SIG-M5 (cell line): Measurements from ENCODE around the gene ZNF212.
"Not testable (repeated sequence)": the region's sequence is repeated elsewhere in the genome, so short reads cannot be mapped to it uniquely, and the experiment has no call there.

Experiments
- DNase-seq: peaks from one replicate; lab custom pipeline; 2025; lab: John Stamatoyannopoulos, UW

The ZNF212 gene

DNA sequence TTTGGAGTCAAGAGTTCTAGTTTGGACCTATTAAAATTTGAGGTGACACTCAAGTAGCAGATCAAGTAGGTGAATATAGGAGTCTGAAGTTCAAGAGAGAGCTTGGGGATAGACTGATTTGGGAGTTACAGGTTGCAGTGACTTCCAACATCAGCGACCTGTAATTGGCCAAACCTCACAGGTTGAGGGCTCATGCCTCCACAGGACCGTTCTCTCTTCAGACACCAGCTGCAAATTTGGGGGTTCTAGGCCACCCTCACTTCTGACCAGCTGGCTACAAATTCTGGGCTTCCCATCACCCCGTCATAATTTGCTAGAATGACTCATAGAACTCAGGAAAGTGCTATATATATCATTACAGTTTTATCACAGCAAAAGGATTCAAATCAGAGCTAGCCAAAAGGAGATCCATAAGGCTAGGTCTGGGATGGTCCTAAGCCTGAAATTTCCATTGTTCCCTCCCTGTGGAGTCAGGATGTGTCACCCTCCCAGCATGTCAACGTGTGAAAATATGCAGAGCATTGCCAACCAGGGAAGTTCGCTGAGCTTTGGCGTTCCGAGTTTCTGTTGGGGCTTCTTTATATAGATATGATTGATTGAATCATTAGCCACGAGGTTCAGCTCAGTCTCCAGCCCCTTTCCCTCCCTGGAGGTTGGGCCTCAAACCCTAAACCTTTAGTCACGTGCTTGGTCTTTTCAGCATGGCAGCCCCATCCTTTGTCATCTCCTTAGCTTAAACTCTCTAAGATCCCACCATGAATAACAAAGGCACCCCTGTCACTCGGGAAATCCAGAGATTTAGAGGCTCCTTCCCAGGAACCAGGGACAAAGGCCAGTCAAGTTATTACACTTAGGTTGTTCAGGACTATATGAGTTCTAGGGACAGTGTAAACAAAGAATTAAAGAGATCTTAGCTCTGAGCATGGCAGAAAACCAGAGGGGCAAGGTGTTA lies 20.7 kb upstream of the ZNF212 start:
- no peak for DNase-seq

DNA sequence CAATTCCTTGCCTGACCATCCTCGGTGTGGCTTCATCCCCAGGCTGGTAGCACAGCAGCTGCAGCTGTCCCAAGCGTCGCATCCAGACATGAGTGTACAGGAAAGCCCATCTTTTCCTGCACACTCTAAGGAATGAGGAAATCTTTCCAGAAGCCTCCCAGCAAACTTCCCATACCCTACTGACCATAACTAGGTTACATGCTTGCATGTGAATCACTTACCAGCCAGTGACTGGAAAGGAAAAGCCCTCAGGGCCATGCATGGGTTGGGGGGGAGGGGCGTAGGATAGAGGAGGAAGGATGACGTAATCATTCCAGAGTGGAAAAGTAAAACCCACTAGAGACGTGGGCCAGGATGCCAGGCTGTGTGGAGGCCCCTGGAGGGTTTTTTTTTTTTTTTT lies 18.9 kb upstream of the ZNF212 start:
- no peak for DNase-seq

DNA sequence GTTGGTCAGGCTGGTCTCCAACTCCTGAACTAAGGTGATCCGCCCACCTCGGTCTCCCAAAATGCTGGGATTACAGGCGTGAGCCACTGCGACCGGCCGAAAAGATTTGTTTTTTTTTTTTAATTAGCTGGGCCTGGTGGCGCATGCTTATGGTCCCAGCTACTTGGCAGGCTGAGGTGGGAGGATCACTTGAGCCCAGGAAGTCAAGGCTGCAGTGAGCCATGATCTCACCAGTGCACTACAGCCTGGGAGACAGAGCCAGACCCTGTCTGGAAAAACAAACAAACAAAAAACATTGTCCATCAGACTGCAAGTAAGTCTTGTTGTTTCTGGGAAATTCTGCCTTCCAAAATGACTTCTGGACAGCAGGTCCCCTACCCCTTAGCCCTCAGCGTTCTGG lies 16.3 kb upstream of the ZNF212 start:
- no peak for DNase-seq

DNA sequence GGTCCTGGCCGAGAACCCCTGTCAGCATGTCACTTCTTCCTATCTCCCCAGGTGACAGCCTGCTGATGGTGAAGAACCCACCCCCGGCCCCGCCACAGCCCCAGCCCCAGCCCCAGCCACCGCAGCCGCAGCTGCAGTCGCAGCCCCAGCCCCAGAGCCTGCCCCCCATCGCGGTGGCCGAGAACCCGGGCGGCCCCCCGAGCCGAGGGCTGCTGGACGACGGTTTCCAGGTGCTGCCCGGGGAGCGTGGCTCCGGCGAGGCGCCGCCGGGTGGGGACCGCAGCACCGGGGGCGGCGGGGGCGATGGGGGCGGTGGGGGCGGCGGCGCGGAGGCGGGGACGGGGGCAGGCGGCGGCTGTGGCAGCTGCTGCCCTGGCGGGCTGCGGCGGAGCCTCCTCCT lies 15.7 kb upstream of the ZNF212 start:
- no peak for DNase-seq

DNA sequence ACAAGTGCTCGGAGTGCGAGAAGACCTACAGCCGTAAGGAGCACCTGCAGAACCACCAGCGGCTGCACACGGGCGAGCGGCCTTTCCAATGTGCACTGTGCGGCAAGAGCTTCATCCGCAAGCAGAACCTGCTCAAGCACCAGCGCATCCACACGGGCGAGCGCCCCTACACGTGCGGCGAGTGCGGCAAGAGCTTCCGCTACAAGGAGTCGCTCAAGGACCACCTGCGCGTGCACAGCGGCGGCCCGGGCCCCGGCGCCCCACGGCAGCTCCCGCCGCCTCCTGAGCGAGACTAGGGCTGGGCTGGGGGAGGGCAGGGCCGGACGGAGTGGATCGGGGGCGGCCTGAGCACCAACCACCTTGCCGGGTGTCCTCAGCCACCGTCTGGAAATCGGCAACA lies 15.1 kb upstream of the ZNF212 start:
- no peak for DNase-seq

DNA sequence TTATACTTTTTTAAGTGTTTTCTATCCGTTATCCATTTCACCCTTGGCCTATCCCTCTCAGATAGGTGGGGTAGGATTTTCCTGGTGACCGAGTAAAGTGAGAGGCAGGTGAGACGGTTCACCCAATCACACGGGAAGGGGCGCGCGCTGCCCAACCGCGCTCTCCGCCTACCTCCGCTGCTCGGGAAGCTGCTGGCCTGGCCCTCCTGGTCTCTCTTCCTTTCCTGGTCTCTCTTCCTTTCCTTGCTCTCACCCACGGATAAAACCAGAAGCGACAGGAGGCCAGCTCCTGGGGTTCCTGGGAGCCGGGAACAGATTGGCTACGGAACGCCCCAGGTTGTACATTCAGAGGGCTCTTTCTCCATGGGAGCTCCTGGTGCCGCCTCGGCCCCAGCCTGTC lies 14.3 kb upstream of the ZNF212 start:
- no peak for DNase-seq

DNA sequence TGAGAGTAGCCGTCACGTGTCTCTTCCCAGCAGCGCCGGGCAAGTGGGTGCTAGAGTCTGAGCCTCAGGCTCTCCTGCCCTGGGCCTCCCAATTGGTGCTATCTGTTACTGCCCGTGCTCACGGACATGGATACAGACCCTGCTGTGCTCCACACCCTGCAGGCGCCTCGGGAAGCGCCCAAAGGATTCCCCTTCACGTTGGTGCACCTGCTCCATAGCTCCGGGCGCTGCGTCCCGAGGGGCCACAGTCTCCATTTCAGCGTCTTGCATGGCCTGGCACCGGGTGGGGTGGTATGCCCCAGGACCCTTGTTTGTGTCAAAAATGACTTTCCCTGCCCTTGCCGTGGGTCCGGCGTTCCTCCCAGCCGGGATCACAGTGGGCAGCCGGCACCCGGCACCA lies 13.8 kb upstream of the ZNF212 start:
- no peak for DNase-seq

DNA sequence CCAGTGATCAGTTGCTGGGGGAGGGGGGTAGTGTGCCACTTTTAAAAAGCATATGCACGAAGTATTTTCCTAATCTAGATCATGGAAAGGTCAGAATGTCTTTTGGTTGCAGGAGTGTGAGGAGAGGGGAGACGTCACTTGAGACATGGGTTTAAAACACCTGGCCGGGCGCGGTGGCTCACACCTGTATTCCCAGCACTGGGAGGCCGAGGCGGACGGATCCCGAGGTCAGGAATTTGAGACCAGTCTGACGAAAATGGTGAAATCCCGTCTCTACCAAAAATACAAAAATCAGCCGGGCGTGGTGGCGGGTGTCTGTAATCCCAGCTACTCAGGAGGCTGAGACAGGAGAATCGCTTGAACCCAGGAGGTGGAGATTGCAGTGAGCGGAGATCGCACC lies 13.1 kb upstream of the ZNF212 start:
- DNase-seq, result not testable (repeated sequence)

DNA sequence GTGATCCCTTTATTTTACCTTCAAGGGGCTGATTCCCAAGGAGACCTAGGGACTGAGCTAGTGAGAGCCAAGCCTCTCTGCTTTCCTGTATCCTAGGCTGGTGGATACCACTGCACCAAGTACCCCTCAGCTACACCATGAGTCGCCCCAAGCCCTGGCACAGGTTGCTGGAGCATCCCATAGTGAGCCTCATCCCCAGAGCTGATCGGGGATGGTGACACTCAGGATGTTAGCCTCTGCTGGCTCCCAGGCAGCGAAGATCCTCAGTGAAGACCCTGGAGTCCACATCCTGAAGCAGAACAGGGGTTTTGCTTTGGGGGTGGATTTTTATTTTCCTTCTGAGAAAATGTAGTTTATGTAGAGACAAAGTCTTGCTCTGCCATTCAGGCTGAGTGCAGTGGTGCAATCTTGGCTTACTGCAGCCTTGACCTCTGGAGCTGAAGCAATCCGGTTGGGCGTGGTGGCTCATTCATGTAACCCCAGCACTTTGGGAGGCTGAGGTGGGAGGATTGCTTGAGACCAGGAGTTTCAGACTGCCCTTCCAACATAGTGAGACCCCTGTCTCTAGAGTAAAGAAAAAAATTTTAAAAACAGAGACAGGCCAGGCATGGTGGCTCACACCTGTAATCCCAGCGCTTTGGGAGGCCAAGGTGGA lies 12.5 kb upstream of the ZNF212 start:
- DNase-seq, result no peak

DNA sequence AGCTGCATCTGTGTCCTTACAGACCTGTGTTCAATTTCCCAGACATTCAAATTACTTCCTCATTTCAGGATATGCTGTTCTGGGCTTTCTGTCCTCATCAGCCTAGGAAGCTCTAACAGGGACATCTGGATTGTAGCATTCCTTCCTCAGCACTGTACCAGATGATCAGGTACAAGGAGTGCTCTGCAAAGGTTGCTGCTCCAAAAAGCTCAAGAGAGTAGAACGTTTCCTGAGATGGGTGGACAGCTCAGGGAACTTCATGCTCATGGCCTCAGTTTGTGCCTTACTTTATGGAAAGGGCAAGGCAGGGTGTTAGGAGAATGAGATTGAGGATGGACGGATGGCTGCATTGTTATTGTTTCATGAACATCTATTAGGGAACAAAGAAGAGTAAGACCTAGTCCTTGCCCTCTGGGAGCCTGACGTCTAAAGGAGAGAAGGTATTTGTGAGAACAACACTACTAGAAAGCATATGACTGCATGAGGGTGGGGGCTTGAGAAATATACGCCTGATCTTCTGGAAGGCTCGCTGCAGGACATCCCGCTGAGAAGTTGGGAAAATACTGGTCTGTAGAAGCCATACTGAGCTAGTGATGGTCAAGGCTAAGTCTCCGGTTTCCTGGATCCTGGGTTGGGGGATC lies 10.5 kb upstream of the ZNF212 start:
- DNase-seq, result no peak

DNA sequence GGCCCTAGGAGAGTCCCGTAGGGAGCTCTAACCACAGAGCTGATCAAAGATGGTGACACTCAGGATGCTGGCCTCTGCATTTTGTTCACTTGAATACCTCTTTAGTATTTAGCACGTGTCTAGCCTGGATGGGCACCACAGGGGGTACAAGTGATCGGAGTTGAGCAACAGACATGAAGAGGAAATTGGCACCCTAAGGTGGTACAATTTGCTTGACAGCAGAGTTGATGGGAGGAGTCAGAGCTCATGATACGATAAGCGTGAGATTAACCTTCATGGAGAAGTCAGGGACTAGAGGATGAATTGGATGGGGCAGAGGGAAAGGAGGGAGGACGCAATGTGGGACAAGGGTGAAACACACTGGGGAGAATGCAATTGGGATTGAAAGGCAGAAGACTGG lies 9.9 kb upstream of the ZNF212 start:
- DNase-seq, result no peak

DNA sequence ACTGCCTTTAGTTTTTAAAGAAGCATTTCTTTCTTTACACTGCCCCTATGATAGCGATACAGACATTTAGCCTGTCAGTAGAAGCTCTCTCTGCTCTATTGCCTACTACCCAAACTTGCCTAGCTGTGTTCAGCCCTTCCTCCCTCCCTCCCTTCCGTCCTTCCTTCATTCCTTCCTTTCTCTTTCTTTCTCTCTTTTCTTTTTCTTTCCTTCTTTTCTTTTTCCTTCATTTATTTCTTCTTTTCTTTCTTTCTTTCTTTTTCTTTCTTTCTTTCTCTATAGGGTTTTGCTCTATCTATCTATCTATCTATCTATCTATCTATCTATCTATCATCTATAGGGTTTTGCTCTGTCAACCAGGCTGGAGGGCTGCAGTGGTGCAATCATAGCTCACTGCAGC lies 7.1 kb upstream of the ZNF212 start:
- DNase-seq, result no peak

DNA sequence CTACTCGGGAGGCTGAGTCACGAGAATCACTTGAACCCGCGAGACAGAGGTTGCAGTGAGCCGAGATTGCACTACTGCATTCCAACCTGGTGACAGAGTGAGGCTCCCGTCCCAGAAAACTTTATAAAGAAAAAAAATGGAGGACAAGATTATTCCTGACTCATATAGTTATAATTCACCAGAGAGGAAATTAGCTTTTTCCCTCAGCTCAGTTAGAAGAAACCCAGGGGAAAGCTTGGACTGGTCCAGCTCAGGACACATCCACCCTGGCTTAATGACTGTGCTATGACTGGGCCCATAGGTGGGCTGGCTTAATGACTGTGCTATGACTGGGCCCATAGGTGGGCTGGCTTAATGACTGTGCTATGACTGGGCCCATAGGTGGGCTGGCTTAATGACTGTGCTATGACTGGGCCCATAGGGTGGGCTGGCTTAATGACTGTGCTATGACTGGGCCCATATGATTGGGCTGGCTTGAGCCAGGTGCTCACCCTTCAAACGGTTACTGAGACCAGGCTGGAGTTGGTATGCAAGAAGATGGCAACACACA lies 5.7 kb upstream of the ZNF212 start:
- DNase-seq, result not testable (repeated sequence)

DNA sequence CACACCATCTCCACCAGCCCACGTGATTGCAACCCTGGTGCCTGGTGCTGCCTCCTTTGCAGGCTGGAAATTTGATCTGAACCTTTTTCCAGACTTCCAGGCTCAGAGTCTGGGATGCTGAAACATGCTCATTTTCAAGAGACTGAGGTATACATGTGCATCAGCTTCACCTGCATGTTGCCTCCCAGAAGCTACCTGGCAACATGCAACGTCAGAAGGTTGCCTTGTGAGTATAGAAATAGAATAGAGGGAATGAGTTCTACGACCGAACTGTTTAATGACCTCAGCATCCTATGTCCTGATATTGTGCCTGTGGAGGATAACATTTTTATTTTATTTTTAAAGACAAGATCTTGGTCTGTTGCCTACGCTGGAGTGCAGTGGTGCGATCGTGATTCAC lies 1.9 kb upstream of the ZNF212 start:
- DNase-seq, result no peak

DNA sequence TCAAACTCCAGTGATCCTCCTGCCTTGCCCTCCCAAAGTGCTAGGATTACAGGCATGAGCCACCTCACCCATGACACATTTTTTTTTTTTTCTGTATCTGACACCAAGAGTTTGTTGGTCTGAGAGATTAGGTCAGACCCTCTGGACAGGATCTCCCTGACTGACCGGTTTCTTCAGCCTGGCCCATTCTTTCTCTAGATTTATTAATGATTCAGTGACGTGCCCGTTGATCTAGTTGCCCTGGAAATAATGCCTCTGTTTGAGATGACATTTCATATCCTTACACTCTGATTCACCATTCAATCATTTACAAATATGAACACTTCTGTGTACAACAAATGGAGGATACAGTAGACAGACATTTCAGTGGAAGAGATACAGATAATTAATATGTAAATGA lies 1.4 kb upstream of the ZNF212 start:
- DNase-seq, result no peak

DNA sequence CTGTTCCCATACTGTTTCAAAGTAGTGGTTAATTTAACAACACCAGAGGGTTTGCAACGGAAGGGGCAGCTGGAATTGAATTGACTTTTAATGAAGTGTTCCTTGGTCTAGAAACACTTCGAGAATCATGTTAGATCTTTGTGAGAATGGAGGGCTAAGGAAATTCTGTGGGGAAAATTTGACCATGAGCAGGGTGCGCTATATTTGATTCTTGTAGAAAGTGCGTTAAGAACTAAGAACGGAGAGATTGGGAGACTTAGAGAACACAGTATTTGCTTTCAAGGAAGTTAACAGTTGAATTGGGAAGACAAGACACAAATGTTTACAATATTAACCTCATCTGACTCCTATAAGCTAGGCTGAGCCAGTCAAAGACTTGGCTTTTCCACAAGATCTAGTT lies 1.2 kb downstream of the ZNF212 start:
- DNase-seq, result no peak

DNA sequence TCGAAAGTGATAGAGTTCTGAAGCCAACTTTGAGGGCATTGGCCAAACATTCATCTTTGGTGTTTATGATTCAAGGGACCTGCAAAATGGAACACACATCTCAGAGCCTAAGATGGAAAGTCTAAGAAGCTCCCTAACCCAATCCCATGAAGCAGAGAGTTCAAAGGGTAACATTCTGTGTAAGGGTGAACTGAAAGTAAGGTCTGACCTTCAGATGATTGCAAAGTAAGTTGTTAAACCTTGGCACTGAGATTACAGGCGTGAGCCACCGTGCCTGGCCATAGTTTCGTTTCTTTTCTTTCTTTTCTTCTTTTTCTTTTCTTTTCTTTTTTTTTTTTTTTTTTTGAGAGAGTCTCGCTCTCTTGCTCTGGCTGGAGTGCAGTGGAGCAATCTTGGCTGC lies 2.2 kb downstream of the ZNF212 start:
- no peak for DNase-seq

DNA sequence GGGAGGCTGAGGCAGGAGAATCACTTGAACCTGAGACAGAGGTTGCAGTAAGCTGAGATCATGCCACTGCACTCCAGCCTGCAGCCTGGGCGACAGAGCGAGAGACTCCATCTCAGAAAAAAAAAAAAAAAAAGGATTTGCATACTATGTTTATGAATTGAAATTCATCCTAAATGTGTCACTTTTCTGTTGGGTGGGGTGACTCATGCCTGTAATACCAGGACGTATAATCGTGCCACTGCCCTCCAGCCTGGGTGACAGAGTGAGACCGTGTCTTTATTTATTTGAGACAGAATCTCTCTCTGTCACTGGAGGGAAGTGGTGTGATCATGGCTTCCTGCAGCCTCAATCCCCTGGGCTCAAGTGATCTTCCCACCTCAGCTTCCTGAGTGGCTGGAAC lies 5.8 kb downstream of the ZNF212 start:
- DNase-seq, result no peak

DNA sequence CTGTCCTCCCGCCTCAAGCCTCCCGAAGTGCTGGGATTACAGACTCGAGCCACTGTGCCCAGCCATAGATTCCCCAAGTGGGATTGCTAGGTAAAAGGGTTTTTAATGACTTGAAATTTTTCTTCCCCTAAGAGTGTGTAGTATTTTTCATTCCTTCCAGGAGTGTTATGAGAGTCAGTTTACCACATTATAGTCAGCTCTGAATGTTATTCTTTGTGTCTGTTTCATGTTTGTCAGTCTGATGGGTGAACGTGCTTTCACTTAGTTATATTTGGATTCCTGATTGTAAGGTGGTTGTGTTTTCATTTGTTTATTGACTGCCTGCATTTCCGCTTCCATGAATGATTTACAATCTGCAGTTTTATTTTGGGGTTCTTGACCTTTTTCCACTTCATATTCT lies 6.3 kb downstream of the ZNF212 start:
- no peak for DNase-seq

DNA sequence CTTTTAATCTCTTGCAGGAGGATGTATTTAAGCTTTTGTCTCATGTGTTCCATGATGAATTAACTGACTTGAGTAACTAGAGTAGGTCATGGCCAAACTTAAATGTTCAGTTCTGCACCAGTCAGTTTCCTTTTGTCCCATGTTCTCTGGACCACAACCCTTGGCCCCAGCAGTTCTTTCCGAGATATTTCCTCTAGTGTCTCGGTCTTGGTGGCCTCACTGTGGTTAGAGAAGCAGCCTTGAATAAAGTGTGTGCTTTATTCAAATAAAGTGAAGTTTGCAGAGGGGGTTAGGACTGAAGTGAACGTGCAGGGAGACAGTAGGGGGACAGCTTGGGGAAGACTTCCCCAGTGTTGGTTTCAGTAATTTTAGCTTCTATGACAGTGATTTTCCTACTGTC lies 9.3 kb downstream of the ZNF212 start:
- DNase-seq, result no peak

DNA sequence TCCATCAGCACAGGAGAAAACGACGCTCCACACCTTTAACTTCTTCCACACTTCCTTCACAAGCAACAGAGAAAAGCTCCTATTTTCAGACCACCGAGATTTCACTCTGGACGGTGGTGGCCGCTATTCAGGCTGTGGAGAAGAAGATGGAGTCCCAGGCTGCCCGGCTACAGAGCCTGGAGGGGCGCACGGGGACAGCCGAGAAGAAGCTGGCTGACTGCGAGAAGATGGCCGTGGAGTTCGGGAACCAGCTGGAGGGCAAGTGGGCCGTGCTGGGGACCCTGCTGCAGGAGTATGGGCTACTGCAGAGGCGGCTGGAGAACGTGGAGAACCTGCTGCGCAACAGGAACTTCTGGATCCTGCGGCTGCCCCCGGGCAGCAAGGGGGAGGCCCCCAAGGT lies 10.7 kb downstream of the ZNF212 start:
- DNase-seq, result not testable (repeated sequence)

DNA sequence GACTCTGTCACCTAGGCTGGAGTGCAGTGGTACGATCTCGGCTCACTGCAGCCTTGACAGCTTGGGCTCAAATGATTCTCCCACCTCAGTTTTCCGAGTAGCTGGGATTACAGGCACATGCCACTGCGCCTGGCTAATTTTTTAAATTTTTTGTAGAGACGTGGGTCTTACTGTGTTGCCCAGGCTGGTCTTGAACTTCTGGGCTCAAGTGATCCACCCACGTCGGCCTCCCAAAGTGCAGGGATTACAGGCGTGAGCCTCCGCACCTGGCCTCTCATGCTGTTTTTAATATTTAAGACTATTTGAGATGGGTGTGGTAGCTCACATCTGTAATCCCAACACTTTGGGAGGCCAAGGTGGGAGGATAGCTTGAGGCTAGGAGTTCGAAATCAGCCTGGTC lies 12.1 kb downstream of the ZNF212 start:
- DNase-seq, result not testable (repeated sequence)

DNA sequence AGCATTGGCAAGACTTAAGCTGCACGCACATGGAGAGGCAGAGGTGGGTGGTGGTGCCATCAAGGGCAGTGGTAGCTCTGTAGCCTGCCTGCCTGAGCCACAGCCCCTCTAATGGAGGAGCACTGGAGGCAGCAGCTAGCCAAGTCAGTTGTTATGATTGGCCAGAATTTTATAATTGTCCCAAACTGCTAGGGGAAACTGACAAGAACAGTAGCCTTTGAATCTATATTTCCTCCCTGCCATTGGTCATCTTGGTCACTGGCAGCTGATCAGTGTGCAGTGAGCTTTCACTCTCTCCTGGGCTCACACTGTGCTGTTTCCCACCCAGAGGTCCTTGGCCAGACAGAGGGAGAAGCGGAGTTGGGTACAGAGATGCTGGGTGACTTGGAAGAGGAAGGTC lies 12.9 kb downstream of the ZNF212 start:
- DNase-seq, result no peak
